ENCODE data around the gene CDKN2AIP. TPM values are rescaled to one million over a fixed set of nuclear protein-coding genes. Genes with fewer than 3 reads are reported as not detected.

CDKN2AIP gene
- polyA plus RNA-seq, 2 of the 4 experiments (the other 2 are of a cell fraction): 9.1 to 12.4 TPM

GRCh38 chr4:183400035-183400434, 44.4 kb upstream of the CDKN2AIP start:
- no peak for TF ChIP-seq KDM1A (IDR thresholded peaks at IDR 0.05; ENCODE audit: low read depth)
- TF ChIP-seq MAFK (IDR thresholded peaks at IDR 0.05; ENCODE audit: partially characterized antibody): no peak
- no peak for TF ChIP-seq POLR2AphosphoS2 (conservative IDR thresholded peaks at IDR 0.05; ENCODE audit: low read length)
- no peak for TF ChIP-seq CHD4 (IDR thresholded peaks at IDR 0.05; ENCODE audit: borderline replicate concordance)
- no peak for TF ChIP-seq CHD2 (IDR thresholded peaks at IDR 0.05; ENCODE audit: low read length, partially characterized antibody)
- Histone ChIP-seq H3K4me3 (no peak overlapping the region), H3K4me1 (peaks cover 4% of the 10 kb centered on the region; the same call in 1 of the 3 replicates), H3K27ac (no peak overlapping the region), H3K4me2 (no peak overlapping the region), H3K9me3 (no peaks in the 10 kb centered on the region)
- DNase-seq (ENCODE audit: low read depth in 1 of 2, low spot score in 1 of 2) (no peak), FAIRE-seq (no peak), ATAC-seq (no peak)
- CTCF ChIA-PET: interaction anchor here (1.3 to 1.6 kb wide), 2 partner anchors 15 to 87 kb away, joined by 3 read pairs; no protein-coding TSS in a partner anchor
- POLR2A ChIA-PET: no interaction called here
- WGBS (ENCODE audit: missing lambda C conversion rate): 96% methylated on average over 4 of the region's 5 CpGs

- no peak for ATAC-seq
- H3K9me3 ChIP-seq: no peaks in the 10 kb centered on the region
- no peak overlapping the region for H3K4me3 ChIP-seq
- ChIA-PET POLR2A (no interaction called here), CTCF (interaction anchor here (1.4 kb wide), 1 partner anchor 328 kb away, joined by 4 read pairs; no protein-coding TSS in a partner anchor)
- TF ChIP-seq NPAS2 (CRISPR knock-in tag; IDR thresholded peaks at IDR 0.05; ENCODE audit: borderline replicate concordance) (no peak), ZC3H11A (IDR thresholded peaks at IDR 0.05) (no peak), HDAC2 (IDR thresholded peaks at IDR 0.05) (no peak), MAX (IDR thresholded peaks at IDR 0.05) (no peak), USF2 (IDR thresholded peaks at IDR 0.05) (no peak)
- DNase-seq (ENCODE audit: low read depth in 1 of 2, low spot score in 1 of 2): no peak
- no peak overlapping the region for H3K27ac ChIP-seq
- WGBS (ENCODE audit: missing lambda C conversion rate): 60% methylated on average over 4 of the region's 4 CpGs
- no peak for FAIRE-seq
- H3K4me2 ChIP-seq: no peak overlapping the region
- peaks cover 4% of the 10 kb centered on the region; the same call in 1 of the 3 replicates for H3K4me1 ChIP-seq
These were observed 43.0 kb upstream of the CDKN2AIP start for GRCh38 chr4:183401473-183401872.

GRCh38 chr4:183402771-183403170, 41.7 kb upstream of the CDKN2AIP start:
- no peak for TF ChIP-seq JUN (IDR thresholded peaks at IDR 0.05)
- TF ChIP-seq ELK1 (IDR thresholded peaks at IDR 0.05; ENCODE audit: low read depth, low read length): no peak
- no peak for TF ChIP-seq HEYL (CRISPR knock-in tag; IDR thresholded peaks at IDR 0.05)
- H3K4me1 ChIP-seq: peaks cover 4% of the 10 kb centered on the region; the same call in 1 of the 3 replicates
- H3K4me3 ChIP-seq: no peak overlapping the region
- DNase-seq (ENCODE audit: low read depth in 1 of 2, low spot score in 1 of 2) (no peak), ATAC-seq (no peak), FAIRE-seq (no peak)
- no peak overlapping the region for H3K4me2 ChIP-seq
- ChIA-PET CTCF (interaction anchor here (0.6 to 1.5 kb wide), 3 partner anchors 141 to 479 kb away, joined by 3 to 8 read pairs (median 4); no protein-coding TSS in a partner anchor), POLR2A (no interaction called here)
- 55% methylated on average over 4 of the region's 4 CpGs for WGBS (ENCODE audit: missing lambda C conversion rate)
- H3K27ac ChIP-seq: no peak overlapping the region
- H3K9me3 ChIP-seq: no peaks in the 10 kb centered on the region

GRCh38 chr4:183403486-183403885, 41.0 kb upstream of the CDKN2AIP start:
- Histone ChIP-seq H3K9me3 (no peaks in the 10 kb centered on the region), H3K4me3 (no peak overlapping the region), H3K4me1 (no peaks in the 10 kb centered on the region), H3K27ac (no peak overlapping the region), H3K4me2 (no peak overlapping the region)
- TF ChIP-seq EHF (CRISPR knock-in tag; IDR thresholded peaks at IDR 0.05) (no peak), CEBPB (IDR thresholded peaks at IDR 0.05) (no peak), JUNB (IDR thresholded peaks at IDR 0.05) (no peak), EHMT2 (IDR thresholded peaks at IDR 0.05; ENCODE audit: low read depth) (no peak), FOXS1 (CRISPR knock-in tag; IDR thresholded peaks at IDR 0.05) (no peak), ELK1 (IDR thresholded peaks at IDR 0.05; ENCODE audit: low read depth, low read length) (no peak), CBX2 (IDR thresholded peaks at IDR 0.05; ENCODE audit: borderline replicate concordance, low read depth) (no peak), CBX8 (IDR thresholded peaks at IDR 0.05) (no peak), TP53 (CRISPR knock-in tag; IDR thresholded peaks at IDR 0.05) (no peak), KDM5A (IDR thresholded peaks at IDR 0.05) (no peak), EP300 (IDR thresholded peaks at IDR 0.05) (no peak), E2F6 (IDR thresholded peaks at IDR 0.05; ENCODE audit: borderline replicate concordance, low read depth) (no peak), JUN (IDR thresholded peaks at IDR 0.05) (no peak), POLR2AphosphoS2 (conservative IDR thresholded peaks at IDR 0.05; ENCODE audit: low read length) (no peak), USF2 (IDR thresholded peaks at IDR 0.05) (no peak), MAZ (IDR thresholded peaks at IDR 0.05; ENCODE audit: borderline replicate concordance, low read depth, low read length) (no peak), MAX (IDR thresholded peaks at IDR 0.05) (no peak), NFE2L2 (conservative IDR thresholded peaks at IDR 0.05; ENCODE audit: low read length) (no peak)
- no peak for DNase-seq (ENCODE audit: low read depth in 1 of 2, low spot score in 1 of 2)
- CTCF ChIA-PET: interaction anchor here (1.5 kb wide), 1 partner anchor 141 kb away, joined by 8 read pairs; no protein-coding TSS in a partner anchor
- ATAC-seq: no peak
- WGBS (ENCODE audit: missing lambda C conversion rate): 74% methylated on average over 9 of the region's 9 CpGs
- POLR2A ChIA-PET: no interaction called here
- no peak for FAIRE-seq
